OCI-LY1 (cell line): ENCODE results near the gene TWSG1.
A peak's percentile ranks its signal among the peaks of the same experiment; 100 is the strongest.

Experiments used
- H2AFZ ChIP-seq: fragments of 200-600 bp; sonication (generic), shearing (Covaris generic); 2 replicates; pipeline ENCODE4 v1.6.0; 2014; ENCODE audit warnings: antibody characterized with exemption, mild to moderate bottlenecking, low read length
- H3F3A ChIP-seq: fragments of 200-600 bp; sonication (generic), shearing (Covaris generic); 2 replicates; pipeline ENCODE4 v1.6.0; 2014; ENCODE audit warnings: mild to moderate bottlenecking, antibody characterized with exemption, low read length, moderate library complexity; ENCODE audit not compliant: insufficient read depth
- H3K27ac ChIP-seq: fragments of 200-600 bp; sonication (generic); 2 replicates; pipeline ENCODE4 v1.5.1; 2014; ENCODE audit warnings: low read length, mixed run types, mild to moderate bottlenecking, low read depth; ENCODE audit not compliant: poor library complexity, severe bottlenecking
- H3K27me3 ChIP-seq: fragments of 200-600 bp; sonication (generic); 2 replicates; pipeline ENCODE4 v1.6.0; 2014; ENCODE audit warnings: antibody characterized with exemption, mild to moderate bottlenecking, low read length, moderate library complexity; ENCODE audit not compliant: insufficient read depth
- H3K36me3 ChIP-seq: fragments of 200-600 bp; sonication (generic); 2 replicates; pipeline ENCODE4 v1.6.1; 2014; ENCODE audit warnings: mild to moderate bottlenecking, antibody characterized with exemption, low read length, moderate library complexity, mixed read lengths; ENCODE audit not compliant: insufficient read depth
- H3K4me1 ChIP-seq: fragments of 200-600 bp; sonication (generic); 2 replicates; pipeline ENCODE4 v1.5.1; 2014; ENCODE audit warnings: mild to moderate bottlenecking, low read length, moderate library complexity; ENCODE audit not compliant: insufficient read depth, severe bottlenecking
- H3K4me2 ChIP-seq: fragments of 200-600 bp; sonication (generic), shearing (Covaris generic); 2 replicates; pipeline ENCODE4 v1.6.1; 2014; ENCODE audit warnings: low read length
- H3K4me3 ChIP-seq: fragments of 200-600 bp; sonication (generic); 2 replicates; pipeline ENCODE4 v1.5.1; 2014; ENCODE audit warnings: low read length, low read depth, mild to moderate bottlenecking, mixed read lengths; ENCODE audit not compliant: poor library complexity, severe bottlenecking
- H3K79me2 ChIP-seq: fragments of 200-600 bp; shearing (Covaris generic); 2 replicates; pipeline ENCODE4 v1.6.1; 2016; ENCODE audit warnings: mixed run types, low read length, mixed read lengths; ENCODE audit not compliant: insufficient read depth
- H3K9ac ChIP-seq: fragments of 200-600 bp; sonication (generic), shearing (Covaris generic); 2 replicates; pipeline ENCODE4 v1.6.1; 2014; ENCODE audit warnings: mild to moderate bottlenecking, low read length, mixed read lengths
- H3K9me2 ChIP-seq: fragments of 200-600 bp; sonication (generic), shearing (Covaris generic); 2 replicates; pipeline ENCODE4 v1.6.1; 2014; ENCODE audit warnings: low read depth, mild to moderate bottlenecking, low read length, mixed read lengths
- H3K9me3 ChIP-seq: fragments of 200-600 bp; shearing (Covaris generic); 2 replicates; pipeline ENCODE4 v1.6.1; 2014; ENCODE audit warnings: low read length, mixed read lengths
- H4K20me1 ChIP-seq: fragments of 200-600 bp; sonication (generic), shearing (Covaris generic); 2 replicates; pipeline ENCODE4 v1.6.0; 2016; ENCODE audit warnings: mild to moderate bottlenecking, low read length; ENCODE audit not compliant: insufficient read depth
- CTCF ChIP-seq: fragments of 200-600 bp; sonication (generic), shearing (Covaris generic); IDR thresholded peaks from 2 replicates; pipeline ENCODE4 v1.5.1; 2017; ENCODE audit warnings: mild to moderate bottlenecking, antibody characterized with exemption, low read length, moderate library complexity, mixed read lengths
- EZH2 ChIP-seq: fragments of 200-600 bp; sonication (generic), shearing (Covaris generic); IDR thresholded peaks from 2 replicates; pipeline ENCODE4 v1.8.0; 2017; ENCODE audit warnings: borderline replicate concordance, mixed run types, mild to moderate bottlenecking, antibody characterized with exemption, low read length, moderate library complexity, mixed read lengths

Gene TWSG1

GRCh38 chr18:9330419-9330818 is 4.2 kb upstream of the TWSG1 start:
- Histone ChIP-seq H3K36me3 (no peaks in the 10 kb centered on the region), H3K4me3 (no peak overlapping the region), H2AFZ (no peak overlapping the region), H3F3A (no peaks in the 10 kb centered on the region), H3K27me3 (no peaks in the 10 kb centered on the region; the same call in 1 of the 2 replicates), H3K4me2 (no peak overlapping the region), H4K20me1 (no peaks in the 10 kb centered on the region), H3K79me2 (no peaks in the 10 kb centered on the region), H3K9me3 (peaks cover 4% of the 10 kb centered on the region; the same call in 1 of the 2 replicates), H3K9me2 (no peaks in the 10 kb centered on the region), H3K4me1 (peaks cover 3% of the 10 kb centered on the region), H3K27ac (no peak overlapping the region), H3K9ac (no peak overlapping the region)
- TF ChIP-seq EZH2 (no peak), CTCF (no peak)

GRCh38 chr18:9333441-9334328 is 888 bp upstream of the TWSG1 start:
- Histone ChIP-seq H3K4me1 (peaks cover 10% of the 10 kb centered on the region), H3K36me3 (no peaks in the 10 kb centered on the region; the same call in none of the 2 replicates), H3F3A (no peaks in the 10 kb centered on the region), H3K27ac (no peak overlapping the region), H2AFZ (0 out of 2 replicates have a peak overlapping the region, but pooled peaks have one; percentile 32), H3K79me2 (no peaks in the 10 kb centered on the region), H3K9me3 (peaks cover 4% of the 10 kb centered on the region; the same call in 1 of the 2 replicates), H3K9ac (peak overlapping the region; percentile 6; the same call in 1 of the 2 replicates), H3K27me3 (no peaks in the 10 kb centered on the region; the same call in 1 of the 2 replicates), H4K20me1 (no peaks in the 10 kb centered on the region), H3K9me2 (no peaks in the 10 kb centered on the region), H3K4me2 (peak overlapping the region; percentile 66), H3K4me3 (peak overlapping the region; percentile 55)
- TF ChIP-seq CTCF = no peak
- TF ChIP-seq EZH2 = no peak

GRCh38 chr18:9334973-9335696 is 562 bp downstream of the TWSG1 start:
- no peaks in the 10 kb centered on the region for H3K9me2 ChIP-seq
- no peaks in the 10 kb centered on the region for H3K79me2 ChIP-seq
- TF ChIP-seq EZH2 = no peak
- TF ChIP-seq CTCF = peak; percentile 16; the same call in 1 of the 2 replicates
- peaks cover 10% of the 10 kb centered on the region for H3K4me1 ChIP-seq
- no peaks in the 10 kb centered on the region for H3F3A ChIP-seq
- no peak overlapping the region for H2AFZ ChIP-seq
- peaks cover 4% of the 10 kb centered on the region; the same call in 1 of the 2 replicates for H3K9me3 ChIP-seq
- no peak overlapping the region for H3K27ac ChIP-seq
- no peaks in the 10 kb centered on the region; the same call in 1 of the 2 replicates for H3K27me3 ChIP-seq
- no peaks in the 10 kb centered on the region; the same call in none of the 2 replicates for H3K36me3 ChIP-seq
- no peaks in the 10 kb centered on the region for H4K20me1 ChIP-seq
- H3K9ac ChIP-seq = peak overlapping the region; percentile 69
- H3K4me2 ChIP-seq = peak overlapping the region; percentile 61
- H3K4me3 ChIP-seq = peak overlapping the region; percentile 72
